GM12878 (cell line): ENCODE results near the gene KIF24. TPM values are rescaled to one million over a fixed set of nuclear protein-coding genes. Genes with fewer than 3 reads are reported as not detected.

Experiments
- ATAC-seq: fragments of 200-7000 bp; cut with Tn5 transposase; 3 replicates; pipeline ENCODE4 v1.9.1; 2020; ENCODE audit warnings: mild to moderate bottlenecking, moderate library complexity
- BruUV-seq: library from RNA; stranded (reverse); fragments of 400-500 nt; replicated peaks from 2 replicates; lab custom pipeline; 2021; lab: Mats Ljungman, UMichigan
- CTCF ChIA-PET: fragments of 300-600 bp; sonication (Branson Sonifier 250); formaldehyde crosslinking; extraction: SDS; loops from one replicate; lab custom pipeline; 2021; ENCODE audit warnings: inconsistent platforms; lab: Yijun Ruan, JAX
- POLR2A ChIA-PET: fragments of 350-600 bp; formaldehyde crosslinking; extraction: SDS; loops from one replicate; lab custom pipeline; 2021; ENCODE audit warnings: inconsistent platforms; lab: Charles Lee
- RAD21 ChIA-PET: fragments of 300-600 bp; sonication (Branson Sonifier 250); formaldehyde crosslinking; loops from one replicate; lab custom pipeline; 2023; ENCODE audit warnings: antibody characterized with exemption; ENCODE audit not compliant: unreplicated experiment; lab: Charles Lee
- SMC1A ChIA-PET: fragments of 300-600 bp; sonication (Branson Sonifier 250); formaldehyde crosslinking; loops from one replicate; lab custom pipeline; 2023; ENCODE audit not compliant: unreplicated experiment, uncharacterized antibody; lab: Charles Lee
- DNase-seq: peaks from one replicate; pipeline ENCODE4 v3.0.0-alpha.2; 2011; ENCODE audit warnings: low read depth, low spot score
- FAIRE-seq: peaks from 3 replicates; lab custom pipeline; 2011; peaks lifted over from hg19 to GRCh38; lab: Jason Lieb, UNC
- H2AFZ ChIP-seq: 2 replicates; pipeline ENCODE4 v1.6.0; 2011; ENCODE audit warnings: low read depth, low read length, control low read depth; ENCODE audit not compliant: control insufficient read depth
- H3K27ac ChIP-seq: 2 replicates; pipeline ENCODE4 v1.5.1; 2011; ENCODE audit warnings: control low read depth; ENCODE audit not compliant: control insufficient read depth, insufficient read depth
- H3K27me3 ChIP-seq, 2 experiments: replicated peaks in 1 of 2; 2 replicates each; pipeline versions ENCODE4 v1.6.0 to v1.6.1; 2011; ENCODE audit warnings: low read length in 1 of 2; ENCODE audit not compliant: control insufficient read depth in 2 of 2, insufficient read depth in 2 of 2
- H3K36me3 ChIP-seq, 2 experiments: 2 replicates each; pipeline ENCODE4 v1.5.1; 2011; ENCODE audit warnings: low read length in 1 of 2; ENCODE audit not compliant: control insufficient read depth in 2 of 2, insufficient read depth in 2 of 2
- H3K4me1 ChIP-seq: 2 replicates; pipeline ENCODE4 v1.6.1; 2011; ENCODE audit warnings: mild to moderate bottlenecking, low read length, moderate library complexity, mixed read lengths; ENCODE audit not compliant: control insufficient read depth, insufficient read depth
- H3K4me2 ChIP-seq: 2 replicates; pipeline ENCODE4 v1.6.0; 2011; ENCODE audit warnings: control low read depth; ENCODE audit not compliant: control insufficient read depth, insufficient read depth
- H3K4me3 ChIP-seq: fragments of 200-600 bp; sonication (generic); 2 replicates; pipeline ENCODE4 v1.5.1; 2016
- H3K79me2 ChIP-seq: 2 replicates; pipeline ENCODE4 v1.6.0; 2011; ENCODE audit warnings: low read length; ENCODE audit not compliant: control insufficient read depth, insufficient read depth
- H3K9ac ChIP-seq: 2 replicates; pipeline ENCODE4 v1.8.0; 2011; ENCODE audit warnings: low read length, control low read depth, mixed read lengths; ENCODE audit not compliant: control insufficient read depth, insufficient read depth
- H3K9me3 ChIP-seq: replicated peaks from 3 replicates; pipeline ENCODE4 v1.5.1; 2011; ENCODE audit warnings: mild to moderate bottlenecking, low read length; ENCODE audit not compliant: control insufficient read depth, insufficient read depth
- H4K20me1 ChIP-seq: 2 replicates; pipeline ENCODE4 v1.6.0; 2011; ENCODE audit not compliant: control insufficient read depth, insufficient read depth
- BACH1 ChIP-seq: fragments of 450-650 bp; IDR thresholded peaks from 2 replicates; pipeline ENCODE4 v1.6.1; 2017; ENCODE audit warnings: mild to moderate bottlenecking, borderline replicate concordance
- CREM ChIP-seq: IDR thresholded peaks from 2 replicates; pipeline ENCODE4 v1.6.1; 2014; ENCODE audit warnings: antibody characterized with exemption, low read depth
- EED ChIP-seq: sonication (generic); IDR thresholded peaks from 2 replicates; pipeline ENCODE4 v1.6.1; 2016; ENCODE audit warnings: antibody characterized with exemption, low read depth
- HCFC1 ChIP-seq: fragments of 150-350 bp; IDR thresholded peaks from 2 replicates; pipeline ENCODE4 v1.6.1; 2014; ENCODE audit warnings: low read length
- MYC ChIP-seq: IDR thresholded peaks from 2 replicates; pipeline ENCODE4 v1.6.1; 2011; ENCODE audit warnings: mild to moderate bottlenecking, low read length, moderate library complexity, inconsistent platforms; ENCODE audit not compliant: insufficient read depth, insufficient replicate concordance, insufficient read length, severe bottlenecking
- NRF1 ChIP-seq: conservative IDR thresholded peaks from 2 replicates; pipeline ENCODE4 v1.6.1; 2011; ENCODE audit warnings: mild to moderate bottlenecking, low read depth, low read length, improper control_type of control experiment
- PAX8 ChIP-seq: fragments of 450-650 bp; IDR thresholded peaks from 2 replicates; pipeline ENCODE4 v1.6.1; 2017; ENCODE audit warnings: mild to moderate bottlenecking, moderate library complexity
- POLR2AphosphoS2 ChIP-seq: IDR thresholded peaks from 2 replicates; pipeline ENCODE4 v1.6.1; 2011; ENCODE audit warnings: low read depth, mild to moderate bottlenecking, low read length, improper control_type of control experiment, moderate library complexity
- RB1 ChIP-seq: fragments of 450-650 bp; formaldehyde crosslinking; IDR thresholded peaks from 2 replicates; pipeline ENCODE4 v1.6.1; 2017; ENCODE audit warnings: mild to moderate bottlenecking, borderline replicate concordance
- RFX5 ChIP-seq: IDR thresholded peaks from 2 replicates; pipeline ENCODE4 v1.6.1; 2011; ENCODE audit warnings: low read depth, low read length, improper control_type of control experiment
- SIX5 ChIP-seq: IDR thresholded peaks from 2 replicates; pipeline ENCODE4 v1.6.1; 2011; ENCODE audit warnings: mild to moderate bottlenecking, low read depth, low read length, moderate library complexity; ENCODE audit not compliant: severe bottlenecking
- SMARCA5 ChIP-seq: fragments of 450-650 bp; IDR thresholded peaks from 2 replicates; pipeline ENCODE4 v1.6.1; 2017; ENCODE audit warnings: mild to moderate bottlenecking
- STAT3 ChIP-seq: IDR thresholded peaks from 2 replicates; pipeline ENCODE4 v1.6.1; 2011; ENCODE audit warnings: low read depth, low read length, improper control_type of control experiment
- ZNF384 ChIP-seq: IDR thresholded peaks from 2 replicates; pipeline ENCODE4 v1.6.1; 2012; ENCODE audit warnings: low read depth, mild to moderate bottlenecking, low read length, improper control_type of control experiment, borderline replicate concordance
- WGBS: methylation state at CpG from one replicate; pipeline ENCODE4 v1.1.6; 2016; ENCODE audit warnings: low lambda C conversion rate; ENCODE audit not compliant: insufficient replicate concordance, insufficient coverage; ENCODE audit errors: missing lambda C conversion rate; 5-methylcytosine and 5-hydroxymethylcytosine counted together
- in situ Hi-C: fragments of 300-500 bp; cut with MboI; formaldehyde crosslinking; loops from 9 replicates; pipeline ENCODE4 v1.14.3; 2018; ENCODE audit warnings: mixed read lengths
- intact Hi-C: fragments of 100-400 bp; cut with micrococcal nuclease; formaldehyde crosslinking; loops from one replicate; pipeline ENCODE4 v1.14.2; 2022; ENCODE audit not compliant: unreplicated experiment
- polyA plus RNA-seq, 11 experiments: library from polyadenylated mRNA; depleted of rRNA in 4 of 11; unstranded in 6 of 11; stranded (reverse) in 5 of 11; fragments of >200 nt; fragmentation: Nextera tagmentation in 4 of 11; fragmentation: Illumina TruSeq in 1 of 11; extraction: Ambion mirVana in 4 of 11; extraction: Trizol in 1 of 11; gene quantifications; 1 replicate in 1 of 11; 2 replicates in 10 of 11; pipeline versions ENCODE4 v1.2.1 to v1.2.3, GENCODE V29; 2011 to 2016; ENCODE audit warnings: inconsistent platforms in 2 of 11, missing spikeins in 2 of 11, low read depth in 1 of 11
- total RNA-seq, 4 experiments: library from RNA; depleted of rRNA in 3 of 4; stranded (reverse); fragments of >200 nt in 3 of 4; fragmentation: Illumina TruSeq in 1 of 4; extraction: Trizol in 1 of 4; gene quantifications; 2 replicates each; pipeline versions ENCODE4 v1.2.1 to v1.2.3, GENCODE V29; 2013 to 2021
- TF ChIP-seq, protein P1 (sequence below): fragments of 450-650 bp; formaldehyde crosslinking; IDR thresholded peaks from 2 replicates; pipeline ENCODE4 v1.5.0; 2022; ENCODE audit warnings: mild to moderate bottlenecking, missing genetic modification characterization
- TF ChIP-seq, protein P2 (sequence below): IDR thresholded peaks from 2 replicates; pipeline ENCODE4 v1.6.1; 2012; ENCODE audit warnings: improper control_type of control experiment, low read depth, low read length; ENCODE audit not compliant: insufficient replicate concordance

KIF24 gene
- total and polyA plus RNA-seq, 10 of the 15 experiments (the other 5 are each of a cell fraction or from before 2014, with no cell fraction given) = 0.58 to 6.7 (median 5.3) TPM

DNA sequence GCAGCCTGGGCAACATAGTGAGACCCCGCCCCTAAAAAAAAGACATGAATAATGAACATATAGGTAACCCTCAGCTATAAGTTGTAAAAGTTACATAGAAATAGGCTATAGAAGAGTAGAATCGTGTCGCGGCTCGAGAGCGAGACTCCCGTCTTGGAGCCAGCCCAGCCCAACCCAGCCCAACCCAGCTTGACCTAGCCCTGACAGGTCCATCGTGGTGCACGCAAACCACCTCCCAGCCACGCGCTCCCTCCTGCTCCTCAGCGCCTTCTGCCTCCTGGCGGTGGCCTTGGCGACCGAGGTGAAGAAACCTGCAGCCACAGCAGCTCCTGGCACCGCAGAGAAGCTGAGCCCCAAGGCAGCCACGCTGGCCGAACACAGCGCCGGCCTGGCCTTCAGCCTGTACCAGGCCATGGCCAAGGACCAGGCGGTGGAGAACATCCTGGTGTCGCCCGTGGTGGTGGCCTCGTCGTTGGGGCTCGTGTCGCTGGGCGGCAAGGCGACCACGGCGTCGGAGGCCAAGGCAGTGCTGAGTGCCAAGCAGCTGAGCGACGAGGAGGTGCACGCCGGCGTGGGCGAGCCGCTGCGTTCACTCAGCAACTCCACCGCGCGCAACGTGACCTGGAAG, 10.8 kb downstream of the KIF24 start:
- no peak for TF ChIP-seq STAT3
- no peak for TF ChIP-seq CREM
- no peak for TF ChIP-seq MYC
- no peak for TF ChIP-seq ZNF384
- TF ChIP-seq SIX5 = no peak
- no peak for TF ChIP-seq SMARCA5
- TF ChIP-seq, protein P1, sequence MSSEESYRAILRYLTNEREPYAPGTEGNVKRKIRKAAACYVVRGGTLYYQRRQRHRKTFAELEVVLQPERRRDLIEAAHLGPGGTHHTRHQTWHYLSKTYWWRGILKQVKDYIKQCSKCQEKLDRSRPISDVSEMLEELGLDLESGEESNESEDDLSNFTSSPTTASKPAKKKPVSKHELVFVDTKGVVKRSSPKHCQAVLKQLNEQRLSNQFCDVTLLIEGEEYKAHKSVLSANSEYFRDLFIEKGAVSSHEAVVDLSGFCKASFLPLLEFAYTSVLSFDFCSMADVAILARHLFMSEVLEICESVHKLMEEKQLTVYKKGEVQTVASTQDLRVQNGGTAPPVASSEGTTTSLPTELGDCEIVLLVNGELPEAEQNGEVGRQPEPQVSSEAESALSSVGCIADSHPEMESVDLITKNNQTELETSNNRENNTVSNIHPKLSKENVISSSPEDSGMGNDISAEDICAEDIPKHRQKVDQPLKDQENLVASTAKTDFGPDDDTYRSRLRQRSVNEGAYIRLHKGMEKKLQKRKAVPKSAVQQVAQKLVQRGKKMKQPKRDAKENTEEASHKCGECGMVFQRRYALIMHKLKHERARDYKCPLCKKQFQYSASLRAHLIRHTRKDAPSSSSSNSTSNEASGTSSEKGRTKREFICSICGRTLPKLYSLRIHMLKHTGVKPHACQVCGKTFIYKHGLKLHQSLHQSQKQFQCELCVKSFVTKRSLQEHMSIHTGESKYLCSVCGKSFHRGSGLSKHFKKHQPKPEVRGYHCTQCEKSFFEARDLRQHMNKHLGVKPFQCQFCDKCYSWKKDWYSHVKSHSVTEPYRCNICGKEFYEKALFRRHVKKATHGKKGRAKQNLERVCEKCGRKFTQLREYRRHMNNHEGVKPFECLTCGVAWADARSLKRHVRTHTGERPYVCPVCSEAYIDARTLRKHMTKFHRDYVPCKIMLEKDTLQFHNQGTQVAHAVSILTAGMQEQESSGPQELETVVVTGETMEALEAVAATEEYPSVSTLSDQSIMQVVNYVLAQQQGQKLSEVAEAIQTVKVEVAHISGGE = no peak
- TF ChIP-seq BACH1 = no peak
- TF ChIP-seq RB1 = no peak
- TF ChIP-seq EED = no peak
- no peak for TF ChIP-seq RFX5
- TF ChIP-seq PAX8 = no peak
- no peak for TF ChIP-seq POLR2AphosphoS2
- TF ChIP-seq HCFC1 = no peak
- TF ChIP-seq, protein P2, sequence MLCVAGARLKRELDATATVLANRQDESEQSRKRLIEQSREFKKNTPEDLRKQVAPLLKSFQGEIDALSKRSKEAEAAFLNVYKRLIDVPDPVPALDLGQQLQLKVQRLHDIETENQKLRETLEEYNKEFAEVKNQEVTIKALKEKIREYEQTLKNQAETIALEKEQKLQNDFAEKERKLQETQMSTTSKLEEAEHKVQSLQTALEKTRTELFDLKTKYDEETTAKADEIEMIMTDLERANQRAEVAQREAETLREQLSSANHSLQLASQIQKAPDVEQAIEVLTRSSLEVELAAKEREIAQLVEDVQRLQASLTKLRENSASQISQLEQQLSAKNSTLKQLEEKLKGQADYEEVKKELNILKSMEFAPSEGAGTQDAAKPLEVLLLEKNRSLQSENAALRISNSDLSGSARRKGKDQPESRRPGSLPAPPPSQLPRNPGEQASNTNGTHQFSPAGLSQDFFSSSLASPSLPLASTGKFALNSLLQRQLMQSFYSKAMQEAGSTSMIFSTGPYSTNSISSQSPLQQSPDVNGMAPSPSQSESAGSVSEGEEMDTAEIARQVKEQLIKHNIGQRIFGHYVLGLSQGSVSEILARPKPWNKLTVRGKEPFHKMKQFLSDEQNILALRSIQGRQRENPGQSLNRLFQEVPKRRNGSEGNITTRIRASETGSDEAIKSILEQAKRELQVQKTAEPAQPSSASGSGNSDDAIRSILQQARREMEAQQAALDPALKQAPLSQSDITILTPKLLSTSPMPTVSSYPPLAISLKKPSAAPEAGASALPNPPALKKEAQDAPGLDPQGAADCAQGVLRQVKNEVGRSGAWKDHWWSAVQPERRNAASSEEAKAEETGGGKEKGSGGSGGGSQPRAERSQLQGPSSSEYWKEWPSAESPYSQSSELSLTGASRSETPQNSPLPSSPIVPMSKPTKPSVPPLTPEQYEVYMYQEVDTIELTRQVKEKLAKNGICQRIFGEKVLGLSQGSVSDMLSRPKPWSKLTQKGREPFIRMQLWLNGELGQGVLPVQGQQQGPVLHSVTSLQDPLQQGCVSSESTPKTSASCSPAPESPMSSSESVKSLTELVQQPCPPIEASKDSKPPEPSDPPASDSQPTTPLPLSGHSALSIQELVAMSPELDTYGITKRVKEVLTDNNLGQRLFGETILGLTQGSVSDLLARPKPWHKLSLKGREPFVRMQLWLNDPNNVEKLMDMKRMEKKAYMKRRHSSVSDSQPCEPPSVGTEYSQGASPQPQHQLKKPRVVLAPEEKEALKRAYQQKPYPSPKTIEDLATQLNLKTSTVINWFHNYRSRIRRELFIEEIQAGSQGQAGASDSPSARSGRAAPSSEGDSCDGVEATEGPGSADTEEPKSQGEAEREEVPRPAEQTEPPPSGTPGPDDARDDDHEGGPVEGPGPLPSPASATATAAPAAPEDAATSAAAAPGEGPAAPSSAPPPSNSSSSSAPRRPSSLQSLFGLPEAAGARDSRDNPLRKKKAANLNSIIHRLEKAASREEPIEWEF = no peak
- no peak for TF ChIP-seq NRF1
- WGBS = 95% methylated on average over 32 of the region's 44 CpGs
- peaks cover 0 to 2% of the 10 kb centered on the region in 2 experiments; a peak in 2 of 4 replicates for H3K36me3 ChIP-seq
- no peak overlapping the region for H3K4me3 ChIP-seq
- H3K27me3 ChIP-seq = no peaks in the 10 kb centered on the region
- ATAC-seq (no peak), FAIRE-seq (no peak), DNase-seq (no peak)
- H3K79me2 ChIP-seq = no peaks in the 10 kb centered on the region; the same call in 1 of the 2 replicates
- SMC1A ChIA-PET = no interaction called here
- no peaks in the 10 kb centered on the region for H4K20me1 ChIP-seq
- no peak overlapping the region for H3K9ac ChIP-seq
- BruUV-seq = no TSS peak
- intact Hi-C loops (no loop called here), in situ Hi-C loops (no loop called here)
- no peaks in the 10 kb centered on the region for H3K9me3 ChIP-seq
- no peak overlapping the region for H3K4me2 ChIP-seq
- CTCF ChIA-PET = no interaction called here
- no peak overlapping the region for H3K27ac ChIP-seq
- RAD21 ChIA-PET = no interaction called here
- H3K4me1 ChIP-seq = no peaks in the 10 kb centered on the region
- POLR2A ChIA-PET = no interaction called here
- H2AFZ ChIP-seq = no peak overlapping the region
